Measurements from ENCODE around the gene LDLRAD1. TPM values are rescaled to one million over a fixed set of nuclear protein-coding genes. Genes with fewer than 3 reads are reported as not detected.
"Not testable (repeated sequence)": the region's sequence is repeated elsewhere in the genome, so short reads cannot be mapped to it uniquely, and the experiment has no call there.

Gene LDLRAD1
- total RNA-seq, 1 experiment from 2014 or later: 1.6 TPM

DNA sequence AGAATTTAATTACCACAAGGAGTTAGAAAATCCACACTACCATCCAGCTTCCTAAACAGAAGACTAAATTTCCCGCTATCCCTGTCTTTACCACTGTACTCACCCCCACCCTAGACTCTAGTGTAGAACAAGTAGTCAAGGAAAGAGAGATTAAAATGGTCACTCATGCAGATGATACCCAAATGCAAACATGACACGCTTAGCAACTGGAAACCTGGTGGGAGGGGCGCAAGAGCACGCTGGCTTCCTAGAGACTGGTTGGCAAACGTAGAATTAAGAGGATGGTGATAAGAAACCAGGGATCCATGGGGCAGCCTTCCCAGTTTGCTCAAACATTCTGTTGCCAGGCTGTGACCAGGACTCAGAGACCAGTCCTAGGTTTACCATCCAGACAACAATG is 9.9 kb upstream of the LDLRAD1 start:
- ChIA-PET POLR2A (ENCODE audit: unreplicated experiment) (no interaction called here), CTCF (no interaction called here)
- no peaks in the 10 kb centered on the region for H3K27me3 ChIP-seq (ENCODE audit: insufficient read depth, low read depth)
- H3K4me1 ChIP-seq (replicated peaks; ENCODE audit: insufficient read depth): no peaks in the 10 kb centered on the region
- no peaks in the 10 kb centered on the region for H3K79me2 ChIP-seq (ENCODE audit: low read depth)
- H3K9me3 ChIP-seq (ENCODE audit: insufficient read depth, low read depth): no peaks in the 10 kb centered on the region
- no peak overlapping the region for H3K4me3 ChIP-seq
- H3F3A ChIP-seq (ENCODE audit: insufficient read depth, low read depth): peaks cover 7% of the 10 kb centered on the region; the same call in 1 of the 2 replicates
- intact Hi-C loops (cut with micrococcal nuclease; ENCODE audit: unreplicated experiment): no loop called here
- no peaks in the 10 kb centered on the region for H3K36me3 ChIP-seq (ENCODE audit: low read depth)
- DNase-seq: no peak
- H3K9me2 ChIP-seq (ENCODE audit: insufficient read depth): no peaks in the 10 kb centered on the region
- no peak overlapping the region for H3K27ac ChIP-seq
- H4K20me1 ChIP-seq (ENCODE audit: insufficient read depth): no peaks in the 10 kb centered on the region
- TF ChIP-seq, protein P1, sequence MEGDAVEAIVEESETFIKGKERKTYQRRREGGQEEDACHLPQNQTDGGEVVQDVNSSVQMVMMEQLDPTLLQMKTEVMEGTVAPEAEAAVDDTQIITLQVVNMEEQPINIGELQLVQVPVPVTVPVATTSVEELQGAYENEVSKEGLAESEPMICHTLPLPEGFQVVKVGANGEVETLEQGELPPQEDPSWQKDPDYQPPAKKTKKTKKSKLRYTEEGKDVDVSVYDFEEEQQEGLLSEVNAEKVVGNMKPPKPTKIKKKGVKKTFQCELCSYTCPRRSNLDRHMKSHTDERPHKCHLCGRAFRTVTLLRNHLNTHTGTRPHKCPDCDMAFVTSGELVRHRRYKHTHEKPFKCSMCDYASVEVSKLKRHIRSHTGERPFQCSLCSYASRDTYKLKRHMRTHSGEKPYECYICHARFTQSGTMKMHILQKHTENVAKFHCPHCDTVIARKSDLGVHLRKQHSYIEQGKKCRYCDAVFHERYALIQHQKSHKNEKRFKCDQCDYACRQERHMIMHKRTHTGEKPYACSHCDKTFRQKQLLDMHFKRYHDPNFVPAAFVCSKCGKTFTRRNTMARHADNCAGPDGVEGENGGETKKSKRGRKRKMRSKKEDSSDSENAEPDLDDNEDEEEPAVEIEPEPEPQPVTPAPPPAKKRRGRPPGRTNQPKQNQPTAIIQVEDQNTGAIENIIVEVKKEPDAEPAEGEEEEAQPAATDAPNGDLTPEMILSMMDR (conservative IDR thresholded peaks at IDR 0.05): no peak
- TF ChIP-seq EZH2 (IDR thresholded peaks at IDR 0.05; ENCODE audit: low read depth): no peak
- BruUV-seq (replicated peaks): no TSS peak
- no peak overlapping the region for H3K4me2 ChIP-seq
- no peak overlapping the region for H2AFZ ChIP-seq

DNA sequence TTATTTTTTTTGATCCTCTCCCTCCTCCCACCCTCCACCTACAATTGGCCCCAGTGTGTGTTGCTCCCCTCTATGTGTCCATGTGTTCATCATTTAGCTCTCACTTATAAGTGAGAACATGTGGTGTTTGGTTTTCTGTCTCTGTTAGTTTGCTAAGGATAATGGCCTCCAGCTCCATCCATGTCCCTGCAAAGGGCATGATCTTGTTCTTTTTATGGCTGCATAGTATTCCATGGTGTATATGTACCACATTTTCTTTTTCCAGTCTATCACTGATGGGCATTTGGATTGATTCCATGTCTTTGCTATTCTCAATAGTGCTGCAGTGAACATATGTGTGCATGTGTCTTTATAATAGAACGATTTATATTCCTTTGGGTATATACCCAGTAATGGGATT is 6.8 kb upstream of the LDLRAD1 start:
- H3K9me2 ChIP-seq (ENCODE audit: insufficient read depth); H3K4me3 ChIP-seq; CTCF ChIA-PET; DNase-seq; H2AFZ ChIP-seq; H3K27me3 ChIP-seq (ENCODE audit: insufficient read depth, low read depth); H3K79me2 ChIP-seq (ENCODE audit: low read depth); H3K36me3 ChIP-seq (ENCODE audit: low read depth); POLR2A ChIA-PET (ENCODE audit: unreplicated experiment); H3K4me1 ChIP-seq (replicated peaks; ENCODE audit: insufficient read depth); H3F3A ChIP-seq (ENCODE audit: insufficient read depth, low read depth); H3K27ac ChIP-seq; BruUV-seq (replicated peaks); H4K20me1 ChIP-seq (ENCODE audit: insufficient read depth); H3K4me2 ChIP-seq; intact Hi-C loops (cut with micrococcal nuclease; ENCODE audit: unreplicated experiment); H3K9me3 ChIP-seq (ENCODE audit: insufficient read depth, low read depth): not testable (repeated sequence)

DNA sequence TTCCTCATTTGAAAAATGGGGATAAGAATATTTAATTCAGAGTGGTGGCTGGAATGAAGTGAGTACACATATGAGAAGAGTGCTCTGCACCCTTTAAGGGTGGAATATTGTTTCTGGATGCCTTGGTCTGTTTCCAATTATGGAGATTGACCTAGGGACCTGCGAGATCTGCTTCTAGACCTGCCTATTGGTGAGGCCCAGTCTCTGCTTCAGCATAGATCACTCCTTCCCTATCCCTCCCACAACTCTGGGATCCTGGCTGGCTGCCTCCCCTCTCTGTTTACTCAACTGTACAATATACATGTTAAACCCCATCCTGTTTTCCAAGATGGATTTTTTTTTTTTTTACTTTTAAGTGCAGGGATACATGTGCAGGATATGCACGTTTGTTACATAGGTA is 6.4 kb upstream of the LDLRAD1 start:
- H3K27ac ChIP-seq: no peak overlapping the region
- H3K9me2 ChIP-seq (ENCODE audit: insufficient read depth): no peaks in the 10 kb centered on the region
- H3K4me3 ChIP-seq: no peak overlapping the region
- H3K79me2 ChIP-seq (ENCODE audit: low read depth): no peaks in the 10 kb centered on the region
- no peaks in the 10 kb centered on the region for H3K27me3 ChIP-seq (ENCODE audit: insufficient read depth, low read depth)
- H4K20me1 ChIP-seq (ENCODE audit: insufficient read depth): no peaks in the 10 kb centered on the region
- H3F3A ChIP-seq (ENCODE audit: insufficient read depth, low read depth): no peaks in the 10 kb centered on the region; the same call in 1 of the 2 replicates
- ChIA-PET POLR2A (ENCODE audit: unreplicated experiment) (no interaction called here), CTCF (no interaction called here)
- H3K9me3 ChIP-seq (ENCODE audit: insufficient read depth, low read depth): no peaks in the 10 kb centered on the region
- no peaks in the 10 kb centered on the region for H3K4me1 ChIP-seq (replicated peaks; ENCODE audit: insufficient read depth)
- no TSS peak for BruUV-seq (replicated peaks)
- TF ChIP-seq, protein P1 (conservative IDR thresholded peaks at IDR 0.05): no peak
- TF ChIP-seq EZH2 (IDR thresholded peaks at IDR 0.05; ENCODE audit: low read depth): no peak
- DNase-seq: no peak
- H2AFZ ChIP-seq: no peak overlapping the region
- no peak overlapping the region for H3K4me2 ChIP-seq
- intact Hi-C loops (cut with micrococcal nuclease; ENCODE audit: unreplicated experiment): no loop called here
- H3K36me3 ChIP-seq (ENCODE audit: low read depth): no peaks in the 10 kb centered on the region

DNA sequence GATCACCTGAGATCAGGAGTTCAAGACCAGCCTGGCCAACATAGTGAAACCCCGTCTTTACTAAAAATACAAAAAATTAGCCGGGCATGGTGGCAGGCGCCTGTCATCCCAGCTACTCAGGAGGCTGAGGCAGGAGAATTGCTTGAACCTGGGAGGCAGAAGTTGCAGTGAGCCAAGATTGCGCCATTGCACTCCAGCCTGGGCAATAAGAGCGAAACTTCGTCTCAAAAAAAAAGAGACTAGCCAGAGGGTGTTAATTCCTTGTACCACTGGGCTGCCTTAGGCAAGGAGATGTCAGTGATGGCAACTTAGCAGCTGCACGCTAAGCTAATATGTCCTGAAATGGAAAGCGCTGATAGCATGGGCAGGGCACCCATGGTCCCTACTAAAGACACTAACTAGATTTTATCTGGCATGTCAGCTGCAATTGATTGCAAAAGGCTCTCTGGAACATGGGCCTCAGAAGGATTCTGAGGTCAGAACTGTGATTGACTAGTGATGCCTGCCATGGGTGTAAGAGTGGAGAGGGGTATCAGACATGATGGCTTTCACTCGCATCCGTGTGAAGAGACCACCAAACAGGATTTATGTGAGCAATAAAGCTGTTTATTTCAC is 1.7 kb upstream of the LDLRAD1 start:
- H3K4me3 ChIP-seq; H2AFZ ChIP-seq; H3K27ac ChIP-seq; H3K36me3 ChIP-seq (ENCODE audit: low read depth); BruUV-seq (replicated peaks); DNase-seq; H3K4me2 ChIP-seq; H4K20me1 ChIP-seq (ENCODE audit: insufficient read depth); CTCF ChIA-PET; H3K9me2 ChIP-seq (ENCODE audit: insufficient read depth); H3K27me3 ChIP-seq (ENCODE audit: insufficient read depth, low read depth); POLR2A ChIA-PET (ENCODE audit: unreplicated experiment); H3K9me3 ChIP-seq (ENCODE audit: insufficient read depth, low read depth); H3K79me2 ChIP-seq (ENCODE audit: low read depth): not testable (repeated sequence)
- Histone ChIP-seq H3K4me1 (replicated peaks; ENCODE audit: insufficient read depth) (peaks cover 37% of the 10 kb centered on the region), H3F3A (ENCODE audit: insufficient read depth, low read depth) (peaks cover 23% of the 10 kb centered on the region)
- intact Hi-C loops (cut with micrococcal nuclease; ENCODE audit: unreplicated experiment): loop anchor here (5.0 kb wide), 1 partner anchor 62 kb away; no protein-coding TSS in a partner anchor
